ENCODE measurements around the gene SLC5A1.

The SLC5A1 gene

GRCh38 chr22:32042924-32043323 lies at the start of gene SLC5A1:
TSS of gene SLC5A1 (plus strand) at chr22:32043261. CDS start at chr22:32043282, 21 bp downstream.
- DNase-seq (ENCODE audit: low spot score): no peak

GRCh38 chr22:31995046-31995445 lies 48.0 kb upstream of the SLC5A1 start:
- no peak for DNase-seq (ENCODE audit: low spot score)

- DNase-seq (ENCODE audit: low spot score): no peak
These were observed 47.3 kb upstream of the SLC5A1 start for GRCh38 chr22:31995807-31996206.

DNA sequence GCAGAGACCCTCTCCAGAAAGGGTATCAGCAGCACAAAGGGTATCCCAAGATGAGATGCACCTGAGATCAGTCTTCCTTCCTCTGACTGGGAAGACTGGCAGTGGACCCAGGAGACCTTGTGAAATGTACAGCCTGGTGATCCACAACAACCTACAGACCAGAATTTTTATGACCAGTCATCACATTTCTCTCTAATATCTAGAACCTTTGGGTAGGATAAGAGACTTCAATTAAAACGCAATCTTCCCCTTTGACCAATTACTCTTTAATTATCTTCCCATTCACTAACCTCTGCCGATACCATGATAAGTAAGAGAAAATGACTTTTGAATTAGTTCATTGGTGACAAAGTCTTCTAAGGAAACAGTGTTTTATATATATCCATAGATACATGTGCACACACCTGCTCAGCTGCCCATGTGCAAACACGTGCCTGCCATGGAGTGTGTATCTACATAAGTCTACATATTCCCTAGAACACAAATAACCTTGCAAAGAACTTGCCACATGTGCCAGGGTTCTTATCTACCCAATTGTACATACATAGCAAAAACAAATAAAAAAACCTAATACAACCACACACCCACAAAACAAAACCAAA lies 44.2 kb upstream of the SLC5A1 start:
- DNase-seq (ENCODE audit: low spot score): no peak

- no peak for DNase-seq (ENCODE audit: low spot score)
These were observed 42.9 kb upstream of the SLC5A1 start for GRCh38 chr22:32000181-32000580.

GRCh38 chr22:32005453-32005852 lies 37.6 kb upstream of the SLC5A1 start:
- DNase-seq (ENCODE audit: low spot score): peak; percentile 22

- no peak for DNase-seq (ENCODE audit: low spot score)
These were observed 29.9 kb upstream of the SLC5A1 start for GRCh38 chr22:32013200-32013599.

DNA sequence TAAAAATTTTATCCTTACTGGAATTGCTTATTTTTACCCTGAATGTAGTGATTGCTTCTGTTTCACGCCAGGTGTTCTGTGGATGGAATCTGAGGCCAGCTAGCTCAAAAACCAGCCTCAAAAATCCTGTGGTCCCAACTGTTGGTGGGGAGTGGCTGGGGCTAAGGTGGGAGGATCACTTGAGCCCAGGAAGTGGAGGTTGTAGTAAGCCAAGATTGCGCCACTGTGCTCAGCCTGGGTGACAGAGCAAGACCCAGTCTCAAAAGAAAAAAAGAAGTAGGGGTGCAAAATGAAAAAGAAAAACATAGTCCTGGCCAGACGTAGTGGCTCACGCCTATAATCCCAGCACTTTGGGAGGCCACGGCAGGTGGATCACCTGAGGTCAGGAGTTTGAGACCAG lies 27.0 kb upstream of the SLC5A1 start:
- DNase-seq (ENCODE audit: low spot score): no peak

DNA sequence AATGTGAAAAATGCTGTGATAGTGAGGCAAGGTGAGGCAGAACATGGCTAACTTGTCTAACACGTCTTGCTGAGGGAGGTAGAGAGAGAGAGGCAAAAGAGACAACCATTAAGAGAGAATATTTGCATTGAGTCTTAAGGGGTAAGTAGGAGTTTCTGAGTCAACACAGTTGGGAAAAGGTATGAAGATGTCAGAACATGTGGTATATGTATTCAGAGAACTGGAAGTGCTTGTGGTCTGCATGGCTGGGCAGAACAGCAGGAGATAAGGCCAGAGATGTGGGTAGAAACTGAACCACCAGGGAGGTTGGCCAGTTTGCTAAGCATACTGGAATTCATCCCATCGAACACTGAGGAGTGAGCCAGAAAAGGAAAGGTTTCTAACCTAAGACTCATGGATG lies 25.0 kb upstream of the SLC5A1 start:
- no peak for DNase-seq (ENCODE audit: low spot score)

GRCh38 chr22:32020117-32020516 lies 22.9 kb upstream of the SLC5A1 start:
- no peak for DNase-seq (ENCODE audit: low spot score)

GRCh38 chr22:32021716-32022115 lies 21.3 kb upstream of the SLC5A1 start:
- no peak for DNase-seq (ENCODE audit: low spot score)

DNA sequence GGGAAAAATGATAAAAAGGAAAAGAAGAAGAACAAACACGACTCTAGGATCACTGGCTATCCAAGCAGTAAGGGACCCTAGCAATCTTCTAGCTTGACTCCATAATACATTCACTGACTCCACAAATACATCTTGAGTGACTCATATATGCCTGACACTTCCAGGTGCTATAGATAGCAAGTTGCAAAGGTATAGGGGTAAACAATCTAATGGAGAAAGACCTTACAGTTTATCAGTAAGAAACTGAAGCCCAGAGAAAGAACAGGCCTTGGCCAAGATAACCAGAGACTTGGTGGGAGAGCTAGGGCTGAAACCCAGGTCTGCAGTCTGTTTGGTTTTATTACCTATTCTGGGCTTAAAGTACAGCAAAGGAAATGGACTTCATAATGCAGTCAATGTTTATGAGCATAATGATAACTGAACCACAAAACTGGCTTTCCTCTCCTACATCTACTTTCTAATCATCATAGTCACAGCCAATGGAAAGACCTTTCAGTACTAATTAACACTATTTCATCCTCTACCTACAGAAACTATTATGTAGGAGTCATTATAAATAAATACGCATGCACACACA lies 19.7 kb upstream of the SLC5A1 start:
- DNase-seq (ENCODE audit: low spot score): no peak

- DNase-seq (ENCODE audit: low spot score): no peak
These were observed 18.3 kb upstream of the SLC5A1 start for GRCh38 chr22:32024796-32025195.

DNA sequence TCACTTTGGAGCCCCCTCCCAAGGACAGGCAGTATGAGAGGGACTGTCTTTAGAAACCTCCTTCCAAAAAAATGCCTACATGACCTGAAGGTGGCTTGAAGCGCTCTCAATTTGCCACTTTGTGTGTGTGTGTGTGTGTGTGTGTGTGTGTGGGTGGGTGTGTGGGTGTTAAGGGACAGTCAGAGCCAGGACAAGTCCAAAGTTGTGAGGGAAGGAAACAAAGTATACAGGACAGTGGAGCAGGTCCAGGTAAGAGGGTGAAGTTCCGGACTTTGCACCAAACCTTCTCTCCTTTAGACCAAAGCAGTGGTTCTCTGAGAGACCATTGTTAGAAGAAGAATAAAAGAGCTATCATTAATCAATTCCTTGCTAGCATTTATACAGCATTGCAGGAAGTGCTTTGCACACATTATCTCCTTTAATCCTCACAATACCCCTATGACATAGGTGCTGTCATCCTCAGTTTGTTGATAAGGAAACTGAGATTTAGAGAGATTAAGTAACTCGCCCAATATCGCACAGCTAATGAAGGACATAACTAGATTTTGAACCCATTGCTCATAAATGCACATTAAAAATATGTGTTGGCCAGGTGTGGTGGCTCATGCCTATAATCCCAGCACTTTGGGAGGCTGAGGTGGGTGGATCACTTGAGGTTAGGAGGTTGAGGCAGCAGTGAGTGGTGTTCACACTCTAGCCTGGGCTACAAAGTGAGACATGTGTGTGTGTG lies 12.4 kb upstream of the SLC5A1 start:
- DNase-seq (ENCODE audit: low spot score): no peak

- no peak for DNase-seq (ENCODE audit: low spot score)
These were observed 11.6 kb upstream of the SLC5A1 start for GRCh38 chr22:32031466-32031865.

DNA sequence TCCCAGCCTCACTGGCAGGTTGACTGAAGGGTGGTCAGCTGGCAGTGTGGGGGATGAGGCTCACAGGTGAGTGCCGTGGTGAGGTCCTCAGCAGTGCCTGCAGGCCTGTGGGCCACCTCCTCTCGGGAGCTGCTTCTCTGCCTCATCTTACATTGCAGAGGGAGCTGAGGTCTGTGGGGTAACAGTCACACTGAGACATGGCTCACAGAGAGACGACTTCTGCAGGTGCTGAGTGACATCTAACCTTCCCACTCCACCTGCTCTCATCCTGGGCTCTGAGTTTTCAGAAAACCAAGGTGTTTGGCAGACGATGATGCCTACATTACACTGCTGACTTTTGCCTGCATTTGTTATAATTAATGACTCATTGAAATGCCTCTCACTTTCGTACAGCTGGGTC lies 8.8 kb upstream of the SLC5A1 start:
- no peak for DNase-seq (ENCODE audit: low spot score)

DNA sequence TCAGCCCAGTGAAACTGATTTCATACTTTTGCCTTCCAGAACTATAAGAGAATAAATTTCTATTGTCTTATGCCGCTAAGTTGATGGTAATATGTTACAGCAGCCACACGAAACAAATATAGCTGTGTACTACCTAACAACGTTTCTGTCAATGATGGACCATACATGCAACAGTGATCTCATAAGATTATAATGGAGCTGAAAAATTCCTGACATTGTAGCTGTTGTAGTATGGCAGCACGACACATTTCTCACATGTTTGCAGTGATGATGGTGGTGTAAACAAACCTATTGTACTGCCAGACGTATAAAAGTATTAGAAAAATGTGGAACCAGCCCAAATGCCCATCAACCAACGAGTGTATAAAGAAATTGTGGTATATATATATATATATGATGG lies 5.8 kb upstream of the SLC5A1 start:
- DNase-seq (ENCODE audit: low spot score): no peak

- no peak for DNase-seq (ENCODE audit: low spot score)
These were observed 2.6 kb upstream of the SLC5A1 start for GRCh38 chr22:32040324-32040904.

DNA sequence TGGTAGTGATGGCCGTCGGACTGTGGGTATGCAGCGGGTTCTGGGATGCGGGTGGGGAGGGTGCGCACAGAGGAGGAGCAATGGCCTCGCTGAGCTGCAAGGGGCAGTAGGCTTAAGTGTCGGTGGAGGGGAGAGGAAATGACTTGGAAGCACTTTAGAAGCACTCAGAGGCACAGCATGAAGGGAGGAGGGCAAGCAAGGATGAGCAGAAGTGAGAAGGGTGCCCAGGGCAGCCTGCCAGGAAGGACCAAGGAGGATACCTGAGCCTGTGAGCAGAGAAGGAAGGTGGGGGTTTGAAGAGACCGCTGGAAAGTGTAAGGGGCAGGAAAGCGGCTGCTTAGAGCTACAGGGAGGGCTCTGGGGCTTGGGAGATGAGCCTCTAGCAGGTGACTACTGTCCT lies 330 bp downstream of the SLC5A1 start:
- DNase-seq (ENCODE audit: low spot score): no peak

DNA sequence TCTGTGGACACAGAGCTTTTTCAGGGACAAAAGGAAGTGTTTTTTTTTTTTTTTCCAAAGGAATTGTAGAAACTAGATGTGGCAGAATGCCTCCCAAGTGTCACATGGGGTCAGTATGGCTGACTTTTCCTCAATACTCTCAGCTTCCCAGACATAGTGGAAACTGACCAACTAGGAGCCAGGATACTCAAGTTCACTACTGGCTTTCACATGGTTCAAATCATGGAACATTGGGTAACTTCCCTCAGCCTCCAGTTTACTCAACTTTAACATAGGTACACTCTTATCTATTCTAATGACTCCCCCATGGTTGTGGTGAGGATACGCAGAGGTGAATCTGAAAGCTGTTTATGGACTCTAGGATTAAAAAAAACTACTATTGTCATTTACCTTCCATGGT lies 1.4 kb downstream of the SLC5A1 start:
- no peak for DNase-seq (ENCODE audit: low spot score)

- no peak for DNase-seq (ENCODE audit: low spot score)
These were observed 1.9 kb downstream of the SLC5A1 start for GRCh38 chr22:32044913-32045312.

DNA sequence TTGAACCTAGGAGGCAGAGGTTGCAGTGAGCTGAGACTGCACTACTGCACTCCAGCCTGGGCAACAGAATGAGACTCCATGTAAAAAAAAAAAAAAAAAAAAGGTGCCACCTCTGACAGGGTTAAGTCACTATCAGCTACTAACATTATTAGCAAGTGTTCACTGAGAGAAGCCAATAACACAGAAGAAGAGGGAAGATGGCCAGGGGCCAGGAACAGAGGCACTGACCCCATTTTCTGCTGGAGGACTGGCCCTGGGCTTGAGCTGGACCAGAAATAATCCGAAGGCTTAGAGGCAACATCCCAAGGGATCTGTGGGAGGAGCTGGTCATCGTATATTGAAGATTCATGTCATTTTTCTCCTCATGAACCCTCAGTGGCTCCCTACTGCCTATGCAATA lies 5.0 kb downstream of the SLC5A1 start:
- no peak for DNase-seq (ENCODE audit: low spot score)
